HCT116 (cell line): ENCODE data around the gene SLC40A1. TPM values are rescaled to one million over a fixed set of nuclear protein-coding genes. Genes with fewer than 3 reads are reported as not detected.

ENCODE experiments used
- ATAC-seq: fragments of 200-7000 bp; cut with Tn5 transposase; 2 replicates; pipeline ENCODE4 v1.9.1; 2020; ENCODE audit warnings: mild to moderate bottlenecking, moderate library complexity
- BruUV-seq: library from RNA; stranded (reverse); fragments of 400-500 nt; replicated peaks from 2 replicates; lab custom pipeline; 2021; lab: Mats Ljungman, UMichigan
- CTCF ChIA-PET: fragments of 300-600 bp; sonication (Branson Sonifier 250); formaldehyde crosslinking; loops from one replicate; lab custom pipeline; 2021; ENCODE audit warnings: antibody characterized with exemption; lab: Charles Lee
- POLR2A ChIA-PET: fragments of 300-600, 350-600 bp; sonication (Branson Sonifier 250); formaldehyde crosslinking; loops from one replicate; lab custom pipeline; 2021; ENCODE audit warnings: antibody characterized with exemption; lab: Charles Lee
- RAD21 ChIA-PET, 2 experiments: fragments of 300-600 bp; sonication (Branson Sonifier 250); formaldehyde crosslinking; loops; one replicate each; lab custom pipeline; 2023; ENCODE audit warnings: low total read pairs in 2 of 2; ENCODE audit not compliant: uncharacterized antibody in 2 of 2, unreplicated experiment in 2 of 2, low non-redundant PET in 1 of 2; lab: Charles Lee
- DNase-seq: peaks from one replicate; pipeline ENCODE4 v3.0.0-alpha.2; 2010; ENCODE audit warnings: low read depth, low spot score
- H2AFZ ChIP-seq: fragments of 200-600 bp; shearing (Covaris generic), sonication (generic); 2 replicates; pipeline ENCODE4 v1.6.1; 2017; ENCODE audit warnings: low read depth, mixed run types, mixed read lengths, antibody characterized with exemption, low read length; ENCODE audit not compliant: poor library complexity, severe bottlenecking
- H3K27ac ChIP-seq: 2 replicates; pipeline ENCODE4 v1.5.1; 2012; ENCODE audit warnings: low read depth, low read length
- H3K27me3 ChIP-seq: fragments of 200-600 bp; sonication (generic); 2 replicates; pipeline ENCODE4 v1.6.1; 2016; ENCODE audit warnings: mixed run types, low read length, mixed read lengths; ENCODE audit not compliant: insufficient read depth
- H3K36me3 ChIP-seq, 2 experiments: fragments of 200-500 bp in 1 of 2; fragments of 200-600 bp in 1 of 2; sonication (Bioruptor generic) in 1 of 2; sonication (generic) in 1 of 2; 2 replicates each; pipeline versions ENCODE4 v1.5.1 to v1.6.1; 2014 to 2016; ENCODE audit warnings: low read length in 2 of 2, inconsistent platforms in 1 of 2, mixed read lengths in 1 of 2, mixed run types in 1 of 2; ENCODE audit not compliant: insufficient read depth in 2 of 2, control insufficient read depth in 1 of 2
- H3K4me1 ChIP-seq, 2 experiments: fragments of 200-600 bp in 1 of 2; sonication (generic) in 1 of 2; 2 replicates each; pipeline versions ENCODE4 v1.5.1 to v1.6.1; 2012 to 2017; ENCODE audit warnings: low read length in 2 of 2, inconsistent platforms in 1 of 2, mild to moderate bottlenecking in 1 of 2, mixed read lengths in 1 of 2, mixed run types in 1 of 2, moderate library complexity in 1 of 2; ENCODE audit not compliant: insufficient read depth in 2 of 2, control insufficient read depth in 1 of 2
- H3K4me2 ChIP-seq: fragments of 200-600 bp; sonication (generic); 2 replicates; pipeline ENCODE4 v1.6.1; 2017; ENCODE audit warnings: mixed run types, low read length, mixed read lengths
- H3K4me3 ChIP-seq, 2 experiments: fragments of 200-600 bp in 1 of 2; sonication (generic) in 1 of 2; replicated peaks in 1 of 2; 2 replicates each; pipeline ENCODE4 v1.5.1; 2011 to 2016; ENCODE audit warnings: low read length in 2 of 2, control low read depth in 1 of 2, low read depth in 1 of 2, mild to moderate bottlenecking in 1 of 2, mixed read lengths in 1 of 2, mixed run types in 1 of 2
- H3K79me2 ChIP-seq: fragments of 200-600 bp; sonication (generic); 2 replicates; pipeline ENCODE4 v1.6.1; 2017; ENCODE audit warnings: mild to moderate bottlenecking, mixed run types, low read length, moderate library complexity, mixed read lengths; ENCODE audit not compliant: insufficient read depth
- H3K9ac ChIP-seq: fragments of 200-600 bp; sonication (generic); 2 replicates; pipeline ENCODE4 v1.6.1; 2016; ENCODE audit warnings: low read length, mixed read lengths
- H3K9me2 ChIP-seq: fragments of 200-600 bp; sonication (generic), shearing (Covaris generic); 2 replicates; pipeline ENCODE4 v1.6.1; 2017; ENCODE audit warnings: mixed run types, mild to moderate bottlenecking, moderate library complexity; ENCODE audit not compliant: insufficient read depth
- H3K9me3 ChIP-seq, 2 experiments: fragments of 200-500 bp in 1 of 2; fragments of 200-600 bp in 1 of 2; sonication (Bioruptor generic) in 1 of 2; sonication (generic) in 1 of 2; 2 replicates each; pipeline ENCODE4 v1.6.1; 2014 to 2017; ENCODE audit warnings: low read length in 2 of 2, mixed read lengths in 2 of 2, inconsistent platforms in 1 of 2, low read depth in 1 of 2, mild to moderate bottlenecking in 1 of 2, mixed run types in 1 of 2, moderate library complexity in 1 of 2; ENCODE audit not compliant: control insufficient read depth in 1 of 2, insufficient read depth in 1 of 2
- H4K20me1 ChIP-seq: fragments of 200-600 bp; sonication (generic), shearing (Covaris generic); 2 replicates; pipeline ENCODE4 v1.6.1; 2017; ENCODE audit warnings: mixed run types, mild to moderate bottlenecking, moderate library complexity; ENCODE audit not compliant: insufficient read depth
- EGR1 ChIP-seq: IDR thresholded peaks from 2 replicates; pipeline ENCODE4 v1.6.1; 2012; ENCODE audit warnings: low read depth
- EZH2 ChIP-seq: fragments of 200-600 bp; sonication (generic); IDR thresholded peaks from 2 replicates; pipeline ENCODE4 v1.6.1; 2017; ENCODE audit warnings: antibody characterized with exemption, mixed run types
- FOSL1 ChIP-seq: IDR thresholded peaks from 2 replicates; pipeline ENCODE4 v1.6.1; 2012; ENCODE audit warnings: low read depth
- JUND ChIP-seq: IDR thresholded peaks from 2 replicates; pipeline ENCODE4 v1.6.1; 2012
- POLR2A ChIP-seq: IDR thresholded peaks from 2 replicates; pipeline ENCODE4 v1.7.0; 2011; ENCODE audit warnings: borderline replicate concordance; ENCODE audit not compliant: insufficient read depth, insufficient read length; ENCODE audit errors: extremely low read depth
- POLR2AphosphoS5 ChIP-seq: IDR thresholded peaks from 2 replicates; pipeline ENCODE4 v1.6.1; 2011; ENCODE audit warnings: mild to moderate bottlenecking, low read depth, low read length, moderate library complexity
- RAD21 ChIP-seq: IDR thresholded peaks from 2 replicates; pipeline ENCODE4 v1.6.1; 2012; ENCODE audit warnings: low read depth, mild to moderate bottlenecking
- SP1 ChIP-seq: IDR thresholded peaks from 2 replicates; pipeline ENCODE4 v1.6.1; 2012; ENCODE audit warnings: low read depth
- YY1 ChIP-seq: IDR thresholded peaks from 2 replicates; pipeline ENCODE4 v1.6.1; 2011; ENCODE audit warnings: low read length, low read depth, moderate library complexity, mild to moderate bottlenecking; ENCODE audit not compliant: insufficient replicate concordance; ENCODE audit errors: extremely low read depth
- ZFX ChIP-seq: fragments of 450-650 bp; IDR thresholded peaks from 2 replicates; pipeline ENCODE4 v1.6.1; 2017
- ZNF274 ChIP-seq: fragments of 200-500 bp; sonication (Bioruptor generic); IDR thresholded peaks from 2 replicates; pipeline ENCODE4 v1.6.1; 2014; ENCODE audit warnings: mild to moderate bottlenecking, low read depth, low read length, inconsistent platforms
- intact Hi-C: fragments of 100-400 bp; cut with micrococcal nuclease; formaldehyde crosslinking; loops from 2 replicates; pipeline ENCODE4 v1.10.0; 2022
- total RNA-seq: library from RNA; stranded (reverse); gene quantifications from one replicate; pipeline ENCODE4 v1.2.1, GENCODE V29; 2021; ENCODE audit not compliant: unreplicated experiment
- TF ChIP-seq, protein P1 (sequence below): IDR thresholded peaks from 2 replicates; pipeline ENCODE4 v1.6.1; 2012
- TF ChIP-seq, protein P2 (sequence below): IDR thresholded peaks from 2 replicates; pipeline ENCODE4 v1.6.1; 2012

SLC40A1 gene
- total RNA-seq, 1 experiment from 2014 or later, result 1.5 TPM

DNA sequence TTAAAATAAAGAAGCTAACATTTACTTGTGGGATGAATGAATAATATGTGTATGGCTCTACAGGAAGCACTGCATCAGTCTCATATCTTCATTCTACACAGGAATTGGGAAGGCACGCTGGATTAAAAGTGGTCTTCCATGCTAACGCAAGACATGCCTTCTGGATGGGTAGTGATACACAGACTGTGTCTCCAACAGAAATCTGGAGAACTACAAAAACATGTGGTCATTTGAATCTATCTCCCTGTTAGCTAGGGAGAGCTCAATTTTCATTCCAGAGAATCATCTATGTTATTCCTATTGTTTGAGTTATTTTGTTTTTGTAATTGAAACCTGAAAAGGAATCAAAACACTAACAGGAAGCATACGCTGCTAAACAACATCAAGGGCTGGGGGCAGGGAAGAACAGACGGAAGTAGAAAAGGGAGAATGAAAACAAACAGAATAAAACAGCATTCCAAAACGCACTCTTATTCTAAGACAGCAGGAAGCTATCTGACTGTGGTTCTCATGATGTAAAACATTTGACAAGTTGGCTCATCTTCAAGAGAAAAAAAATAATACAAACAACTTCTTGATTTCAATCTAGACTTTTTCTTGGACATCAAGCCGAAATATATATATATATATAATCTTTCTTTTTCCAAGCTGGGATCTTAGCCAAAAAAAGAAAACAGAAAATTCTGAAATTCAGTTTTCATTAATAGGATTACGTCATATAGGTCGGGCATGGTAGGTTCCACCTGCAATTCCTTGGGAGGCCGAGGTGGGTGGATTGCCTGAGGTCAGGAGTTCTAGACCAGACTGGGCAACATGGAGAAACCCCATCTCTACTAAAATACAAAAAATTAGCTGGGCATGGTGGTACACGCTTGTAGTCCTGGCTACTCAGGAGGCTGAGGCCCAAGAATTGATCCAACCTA, 49.2 kb upstream of the SLC40A1 start:
- RAD21 ChIA-PET, result no interaction called here
- ATAC-seq (no peak), DNase-seq (no peak)
- no peaks in the 10 kb centered on the region for H4K20me1 ChIP-seq
- H3K4me1 ChIP-seq, result peaks cover 0 to 4% of the 10 kb centered on the region in 2 experiments; a peak in 3 of 4 replicates
- no peaks in the 10 kb centered on the region for H3K36me3 ChIP-seq
- POLR2A ChIA-PET, result no interaction called here
- H3K4me3 ChIP-seq, result no peak overlapping the region
- no peak overlapping the region for H3K4me2 ChIP-seq
- no peak overlapping the region for H3K9ac ChIP-seq
- intact Hi-C loops, result no loop called here
- no peaks in the 10 kb centered on the region for H3K9me3 ChIP-seq
- no peaks in the 10 kb centered on the region for H3K9me2 ChIP-seq
- H2AFZ ChIP-seq, result peak overlapping the region; percentile 57
- TF ChIP-seq EZH2, result no peak
- TF ChIP-seq FOSL1, result no peak
- TF ChIP-seq, protein P1, sequence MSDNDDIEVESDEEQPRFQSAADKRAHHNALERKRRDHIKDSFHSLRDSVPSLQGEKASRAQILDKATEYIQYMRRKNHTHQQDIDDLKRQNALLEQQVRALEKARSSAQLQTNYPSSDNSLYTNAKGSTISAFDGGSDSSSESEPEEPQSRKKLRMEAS, result no peak
- TF ChIP-seq, protein P2, sequence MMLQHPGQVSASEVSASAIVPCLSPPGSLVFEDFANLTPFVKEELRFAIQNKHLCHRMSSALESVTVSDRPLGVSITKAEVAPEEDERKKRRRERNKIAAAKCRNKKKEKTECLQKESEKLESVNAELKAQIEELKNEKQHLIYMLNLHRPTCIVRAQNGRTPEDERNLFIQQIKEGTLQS, result no peak
- TF ChIP-seq POLR2A, result no peak
- TF ChIP-seq EGR1, result no peak
- no peak for TF ChIP-seq YY1
- TF ChIP-seq ZFX, result no peak
- TF ChIP-seq SP1, result no peak
- TF ChIP-seq ZNF274, result no peak
- TF ChIP-seq JUND, result no peak
- no peak for TF ChIP-seq POLR2AphosphoS5
- TF ChIP-seq RAD21, result no peak
- TF ChIP-seq, all 23 proteins: peak for 0
- BruUV-seq, result no TSS peak
- Histone ChIP-seq H3K79me2 (no peaks in the 10 kb centered on the region), H3K27me3 (no peaks in the 10 kb centered on the region), H3K27ac (no peak overlapping the region)
- CTCF ChIA-PET, result no interaction called here
